GM21528 (cell line): Measurements from ENCODE around the gene FCRL6.
A peak's percentile ranks its signal among the peaks of the same experiment; 100 is the strongest.

Experiments used
- ATAC-seq: cut with Tn5 transposase; IDR thresholded peaks from one replicate; pipeline ENCODE4 v1.9.1; 2021; ENCODE audit warnings: mild to moderate bottlenecking, moderate library complexity; ENCODE audit not compliant: unreplicated experiment, low FRiP score

FCRL6 gene

GRCh38 chr1:159802111-159802510 is at the start of gene FCRL6:
FCRL6 (plus strand) TSS chr1:159802360; CDS start chr1:159802425, 65 bp downstream.
- no peak for ATAC-seq

- no peak for ATAC-seq
Measured at GRCh38 chr1:159753386-159753785, 48.8 kb upstream of the FCRL6 start.

- no peak for ATAC-seq
Measured at GRCh38 chr1:159755451-159756007, 46.6 kb upstream of the FCRL6 start.

GRCh38 chr1:159756397-159756796 is 45.8 kb upstream of the FCRL6 start:
- ATAC-seq, result no peak

GRCh38 chr1:159763686-159764085 is 38.5 kb upstream of the FCRL6 start:
- ATAC-seq, result no peak

- ATAC-seq, result no peak
Measured at GRCh38 chr1:159765806-159766205, 36.4 kb upstream of the FCRL6 start.

- no peak for ATAC-seq
Measured at GRCh38 chr1:159771127-159771895, 30.8 kb upstream of the FCRL6 start.

GRCh38 chr1:159774465-159774864 is 27.7 kb upstream of the FCRL6 start:
- no peak for ATAC-seq

- no peak for ATAC-seq
Measured at GRCh38 chr1:159775716-159776115, 26.4 kb upstream of the FCRL6 start.

GRCh38 chr1:159778266-159778665 is 23.9 kb upstream of the FCRL6 start:
- ATAC-seq, result no peak

GRCh38 chr1:159779403-159779851 is 22.7 kb upstream of the FCRL6 start:
- ATAC-seq, result no peak

GRCh38 chr1:159780583-159781582 is 21.3 kb upstream of the FCRL6 start, which contains the start of gene DUSP23:
DUSP23 (plus strand) TSS chr1:159780962; CDS start chr1:159781101, 139 bp downstream.
- ATAC-seq, result peak; percentile 98

- ATAC-seq, result no peak
Measured at GRCh38 chr1:159781992-159782391, 20.2 kb upstream of the FCRL6 start.

- no peak for ATAC-seq
Measured at GRCh38 chr1:159783724-159784123, 18.4 kb upstream of the FCRL6 start.

- ATAC-seq, result no peak
Measured at GRCh38 chr1:159786465-159786864, 15.7 kb upstream of the FCRL6 start.

GRCh38 chr1:159786966-159787365 is 15.2 kb upstream of the FCRL6 start:
- no peak for ATAC-seq

- no peak for ATAC-seq
Measured at GRCh38 chr1:159790237-159790917, 11.8 kb upstream of the FCRL6 start.

- ATAC-seq, result no peak
Measured at GRCh38 chr1:159791031-159791430, 11.1 kb upstream of the FCRL6 start.

GRCh38 chr1:159791461-159791860 is 10.7 kb upstream of the FCRL6 start:
- no peak for ATAC-seq

- no peak for ATAC-seq
Measured at GRCh38 chr1:159795534-159795933, 6.6 kb upstream of the FCRL6 start.
